Progenitor cell of endocrine pancreas (in vitro differentiated cells): ENCODE measurements around the gene PPP3CA. TPM values are rescaled to one million over a fixed set of nuclear protein-coding genes. Genes with fewer than 3 reads are reported as not detected.

Experiments
- DNase-seq: peaks from one replicate; pipeline ENCODE4 v3.0.0; 2021; ENCODE audit warnings: low spot score; ENCODE audit not compliant: unreplicated experiment
- H3K27ac Mint-ChIP-seq: 2 replicates; pipeline ENCODE4 v1.8.0; 2021; ENCODE audit warnings: mild to moderate bottlenecking, moderate library complexity, mixed read lengths
- H3K27me3 Mint-ChIP-seq: 2 replicates; pipeline ENCODE4 v1.8.0; 2021; ENCODE audit warnings: mixed read lengths
- H3K36me3 Mint-ChIP-seq: 2 replicates; pipeline ENCODE4 v1.8.0; 2022; ENCODE audit warnings: mixed read lengths; ENCODE audit not compliant: insufficient read depth
- H3K4me1 Mint-ChIP-seq: 2 replicates; pipeline ENCODE4 v1.8.0; 2021; ENCODE audit warnings: low read depth, mixed read lengths
- H3K4me3 Mint-ChIP-seq: 2 replicates; pipeline ENCODE4 v1.8.0; 2021; ENCODE audit warnings: low read depth, mild to moderate bottlenecking, moderate library complexity, mixed read lengths
- H3K9me3 Mint-ChIP-seq: 2 replicates; pipeline ENCODE4 v1.8.0; 2021; ENCODE audit warnings: low read depth, mixed read lengths
- total RNA-seq: library from RNA; stranded (reverse); gene quantifications from 2 replicates; pipeline ENCODE4 v1.2.1, GENCODE V29; 2021
- TF ChIP-seq, protein P1 (sequence below): fragments of 200-600 bp; sonication (generic); IDR thresholded peaks from one replicate; pipeline ENCODE4 v1.5.0; 2021; ENCODE audit warnings: antibody characterized with exemption, mild to moderate bottlenecking; ENCODE audit not compliant: unreplicated experiment

The PPP3CA gene
- total RNA-seq, 1 donor from 2014 or later: 22.5 TPM

DNA sequence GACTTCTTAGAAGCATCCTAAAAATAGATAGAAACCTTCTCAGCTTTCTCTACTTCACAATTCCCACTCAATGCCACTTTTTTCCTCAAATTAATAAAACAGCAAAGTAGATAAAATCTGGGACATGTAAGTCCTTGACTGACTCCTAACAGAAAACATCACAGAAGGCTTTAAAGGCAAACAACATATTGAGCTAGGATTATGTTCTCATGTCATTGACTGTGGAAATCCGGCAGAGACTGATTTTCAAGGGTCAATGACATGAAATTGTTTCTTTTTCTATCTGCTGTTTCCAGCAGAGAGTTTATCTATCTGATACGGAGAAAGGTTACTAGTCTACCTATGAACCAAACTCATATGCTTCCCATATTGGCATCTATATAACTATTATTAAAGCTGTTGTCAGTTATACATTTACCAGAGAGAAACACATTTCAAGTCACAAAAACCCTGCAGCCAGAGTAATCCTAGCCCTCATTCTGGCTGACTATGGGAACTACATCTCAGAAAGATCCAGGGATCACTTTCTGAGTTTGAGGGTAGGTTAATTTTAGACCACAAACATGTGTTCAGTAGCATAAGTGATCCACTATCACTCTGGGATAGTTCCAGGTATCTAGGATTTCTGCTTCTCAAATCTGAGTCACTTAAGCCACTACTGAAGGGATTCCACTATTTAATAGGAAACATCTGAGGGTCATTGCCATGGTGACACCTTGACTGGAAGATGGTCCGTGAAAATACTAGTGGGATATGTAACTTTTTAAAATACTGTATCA, 147.6 kb downstream of the PPP3CA start:
- H3K4me1 Mint-ChIP-seq: peaks cover 14% of the 10 kb centered on the region
- H3K27ac Mint-ChIP-seq: no peak overlapping the region
- TF ChIP-seq, protein P1, sequence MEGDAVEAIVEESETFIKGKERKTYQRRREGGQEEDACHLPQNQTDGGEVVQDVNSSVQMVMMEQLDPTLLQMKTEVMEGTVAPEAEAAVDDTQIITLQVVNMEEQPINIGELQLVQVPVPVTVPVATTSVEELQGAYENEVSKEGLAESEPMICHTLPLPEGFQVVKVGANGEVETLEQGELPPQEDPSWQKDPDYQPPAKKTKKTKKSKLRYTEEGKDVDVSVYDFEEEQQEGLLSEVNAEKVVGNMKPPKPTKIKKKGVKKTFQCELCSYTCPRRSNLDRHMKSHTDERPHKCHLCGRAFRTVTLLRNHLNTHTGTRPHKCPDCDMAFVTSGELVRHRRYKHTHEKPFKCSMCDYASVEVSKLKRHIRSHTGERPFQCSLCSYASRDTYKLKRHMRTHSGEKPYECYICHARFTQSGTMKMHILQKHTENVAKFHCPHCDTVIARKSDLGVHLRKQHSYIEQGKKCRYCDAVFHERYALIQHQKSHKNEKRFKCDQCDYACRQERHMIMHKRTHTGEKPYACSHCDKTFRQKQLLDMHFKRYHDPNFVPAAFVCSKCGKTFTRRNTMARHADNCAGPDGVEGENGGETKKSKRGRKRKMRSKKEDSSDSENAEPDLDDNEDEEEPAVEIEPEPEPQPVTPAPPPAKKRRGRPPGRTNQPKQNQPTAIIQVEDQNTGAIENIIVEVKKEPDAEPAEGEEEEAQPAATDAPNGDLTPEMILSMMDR: no peak
- no peaks in the 10 kb centered on the region for H3K9me3 Mint-ChIP-seq
- no peak for DNase-seq
- no peak overlapping the region for H3K4me3 Mint-ChIP-seq
- H3K36me3 Mint-ChIP-seq: no peaks in the 10 kb centered on the region
- H3K27me3 Mint-ChIP-seq: no peaks in the 10 kb centered on the region

- DNase-seq: no peak
- TF ChIP-seq, protein P1: no peak
- H3K9me3 Mint-ChIP-seq: no peaks in the 10 kb centered on the region
- no peak overlapping the region for H3K27ac Mint-ChIP-seq
- no peak overlapping the region for H3K4me3 Mint-ChIP-seq
- H3K36me3 Mint-ChIP-seq: peaks cover 2% of the 10 kb centered on the region
- H3K27me3 Mint-ChIP-seq: no peaks in the 10 kb centered on the region
- peaks cover 14% of the 10 kb centered on the region for H3K4me1 Mint-ChIP-seq
These were observed 148.5 kb downstream of the PPP3CA start for GRCh38 chr4:101198682-101199339.

DNA sequence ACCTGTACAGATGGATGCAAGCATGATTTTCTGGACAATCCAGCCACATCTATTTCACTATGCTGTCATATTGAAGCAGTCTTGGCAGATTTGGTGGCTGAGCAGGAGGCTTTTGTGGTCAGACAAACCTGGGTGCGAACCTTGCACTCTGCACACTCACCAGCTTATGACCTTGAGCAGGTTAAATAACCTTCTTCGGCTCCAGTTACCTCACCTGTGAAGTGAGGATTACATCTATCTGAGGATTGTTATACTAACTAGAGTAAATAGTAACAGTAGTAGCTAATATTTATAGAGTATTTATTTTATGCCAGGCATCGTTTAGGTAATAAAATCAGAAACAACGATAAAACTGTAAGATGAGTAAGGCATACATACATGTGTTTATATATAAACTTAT, 150.0 kb downstream of the PPP3CA start:
- Mint-ChIP-seq H3K9me3 (no peaks in the 10 kb centered on the region), H3K36me3 (peaks cover 2% of the 10 kb centered on the region), H3K27ac (no peak overlapping the region), H3K27me3 (no peaks in the 10 kb centered on the region), H3K4me1 (peaks cover 16% of the 10 kb centered on the region), H3K4me3 (no peak overlapping the region)
- DNase-seq: no peak
- TF ChIP-seq, protein P1: no peak

DNA sequence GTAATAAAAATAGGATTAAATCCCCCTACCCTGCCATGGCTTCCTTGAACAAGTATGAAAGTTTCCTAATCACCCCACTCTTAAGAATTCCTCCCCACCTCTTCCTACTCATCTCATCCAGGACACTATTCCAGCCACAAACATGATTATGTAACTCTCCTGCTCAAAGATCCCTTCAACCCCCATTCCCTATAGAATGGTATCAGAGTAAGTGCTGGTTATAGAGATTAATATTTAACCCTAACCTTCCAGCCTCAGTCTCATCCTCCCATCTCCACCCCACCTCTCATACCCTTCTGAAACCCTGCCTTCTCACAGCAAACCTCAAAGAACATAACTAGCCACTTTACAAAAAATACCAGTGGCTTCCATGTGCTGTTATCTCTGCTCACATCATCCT, 155.1 kb downstream of the PPP3CA start:
- no peak for DNase-seq
- Mint-ChIP-seq H3K27me3 (no peaks in the 10 kb centered on the region), H3K27ac (peak overlapping the region; percentile 8), H3K4me1 (peaks cover 20% of the 10 kb centered on the region), H3K4me3 (no peak overlapping the region), H3K36me3 (peaks cover 2% of the 10 kb centered on the region), H3K9me3 (no peaks in the 10 kb centered on the region)
- TF ChIP-seq, protein P1: no peak

GRCh38 chr4:101191302-101192098, 155.8 kb downstream of the PPP3CA start:
- Mint-ChIP-seq H3K4me3 (no peak overlapping the region), H3K4me1 (peaks cover 17% of the 10 kb centered on the region), H3K36me3 (peaks cover 2% of the 10 kb centered on the region), H3K27ac (no peak overlapping the region), H3K9me3 (no peaks in the 10 kb centered on the region), H3K27me3 (no peaks in the 10 kb centered on the region)
- DNase-seq: no peak
- TF ChIP-seq, protein P1: no peak
